SU-DHL-6 (cell line): ENCODE measurements around the gene ORM1.

Experiments
- H2AFZ ChIP-seq: fragments of 200-600 bp; sonication (generic); 2 replicates; pipeline ENCODE4 v1.6.1; 2014; ENCODE audit warnings: low read depth, mild to moderate bottlenecking, moderate library complexity, mixed read lengths, antibody characterized with exemption, low read length; ENCODE audit not compliant: severe bottlenecking
- H3F3A ChIP-seq: fragments of 200-600 bp; shearing (Covaris generic); 2 replicates; pipeline ENCODE4 v1.6.0; 2016; ENCODE audit warnings: antibody characterized with exemption, mild to moderate bottlenecking; ENCODE audit not compliant: insufficient read depth
- H3K27ac ChIP-seq: fragments of 200-600 bp; sonication (generic); 2 replicates; pipeline ENCODE4 v1.5.1; 2016; ENCODE audit warnings: low read depth, mild to moderate bottlenecking, low read length, moderate library complexity, mixed read lengths
- H3K27me3 ChIP-seq: fragments of 200-600 bp; sonication (generic), shearing (Covaris generic); 2 replicates; pipeline ENCODE4 v1.6.0; 2014; ENCODE audit warnings: mild to moderate bottlenecking, low read length
- H3K36me3 ChIP-seq: fragments of 200-600 bp; sonication (generic); 2 replicates; pipeline ENCODE4 v1.6.1; 2014; ENCODE audit warnings: mild to moderate bottlenecking, low read length, mixed read lengths
- H3K4me2 ChIP-seq: fragments of 300-600, 200-600 bp; shearing (Covaris generic), sonication (generic); 2 replicates; pipeline ENCODE4 v1.6.0; 2014; ENCODE audit warnings: low read length, low read depth, mild to moderate bottlenecking; ENCODE audit not compliant: poor library complexity, severe bottlenecking
- H3K4me3 ChIP-seq: fragments of 200-600 bp; sonication (generic); 2 replicates; pipeline ENCODE4 v1.5.1; 2014; ENCODE audit warnings: antibody characterized with exemption, low read length, mild to moderate bottlenecking, mixed read lengths; ENCODE audit not compliant: insufficient read depth, poor library complexity, severe bottlenecking
- H3K79me2 ChIP-seq: fragments of 200-600 bp; sonication (generic); 2 replicates; pipeline ENCODE4 v1.6.1; 2014; ENCODE audit warnings: mild to moderate bottlenecking, low read length, moderate library complexity; ENCODE audit not compliant: insufficient read depth
- H3K9ac ChIP-seq: fragments of 200-600 bp; sonication (generic); 2 replicates; pipeline ENCODE4 v1.7.0; 2014; ENCODE audit warnings: mild to moderate bottlenecking, low read length
- H3K9me2 ChIP-seq: fragments of 200-600 bp; sonication (generic); replicated peaks from 2 replicates; pipeline ENCODE4 v1.6.1; 2014; ENCODE audit warnings: low read length; ENCODE audit not compliant: insufficient read depth
- H3K9me3 ChIP-seq: fragments of 200-600 bp; sonication (generic); 2 replicates; pipeline ENCODE4 v1.6.1; 2014; ENCODE audit warnings: low read length, mixed read lengths; ENCODE audit not compliant: insufficient read depth
- H4K20me1 ChIP-seq: fragments of 200-600 bp; sonication (generic); 2 replicates; pipeline ENCODE4 v1.6.1; 2014; ENCODE audit warnings: low read depth, mild to moderate bottlenecking, antibody characterized with exemption, low read length, moderate library complexity, mixed read lengths
- CTCF ChIP-seq: fragments of 200-600 bp; sonication (generic); IDR thresholded peaks from one replicate; pipeline ENCODE4 v1.5.1; 2017; ENCODE audit warnings: antibody characterized with exemption, mild to moderate bottlenecking, low read length, moderate library complexity; ENCODE audit not compliant: insufficient read depth, poor library complexity, severe bottlenecking
- EZH2phosphoT487 ChIP-seq: fragments of 200-600 bp; sonication (generic), shearing (Covaris generic); conservative IDR thresholded peaks from 2 replicates; pipeline ENCODE4 v1.6.1; 2018; ENCODE audit warnings: mild to moderate bottlenecking, antibody characterized with exemption, low read length, moderate library complexity, mixed read lengths

The ORM1 gene

GRCh38 chr9:114313186-114313585 lies 9.7 kb upstream of the ORM1 start:
- Histone ChIP-seq H3K9ac (no peak overlapping the region), H3K79me2 (no peaks in the 10 kb centered on the region), H3K27ac (no peak overlapping the region), H4K20me1 (no peaks in the 10 kb centered on the region), H3K36me3 (no peaks in the 10 kb centered on the region), H2AFZ (no peak overlapping the region), H3K4me3 (no peak overlapping the region), H3K9me2 (no peaks in the 10 kb centered on the region), H3K27me3 (no peaks in the 10 kb centered on the region), H3F3A (no peaks in the 10 kb centered on the region), H3K4me2 (no peak overlapping the region), H3K9me3 (no peaks in the 10 kb centered on the region)
- TF ChIP-seq EZH2phosphoT487 (no peak), CTCF (no peak)

GRCh38 chr9:114314256-114314867 lies 8.5 kb upstream of the ORM1 start:
- TF ChIP-seq EZH2phosphoT487: no peak
- no peak for TF ChIP-seq CTCF
- Histone ChIP-seq H3K9me3 (no peaks in the 10 kb centered on the region), H3K4me3 (no peak overlapping the region), H3K36me3 (no peaks in the 10 kb centered on the region), H3K79me2 (no peaks in the 10 kb centered on the region), H3K4me2 (no peak overlapping the region), H2AFZ (no peak overlapping the region), H3F3A (no peaks in the 10 kb centered on the region), H3K27me3 (no peaks in the 10 kb centered on the region), H4K20me1 (no peaks in the 10 kb centered on the region), H3K9me2 (no peaks in the 10 kb centered on the region), H3K9ac (no peak overlapping the region), H3K27ac (no peak overlapping the region)

GRCh38 chr9:114314881-114315722 lies 7.8 kb upstream of the ORM1 start:
- no peak for TF ChIP-seq CTCF
- TF ChIP-seq EZH2phosphoT487: no peak
- Histone ChIP-seq H3K36me3 (no peaks in the 10 kb centered on the region), H3K4me2 (no peak overlapping the region), H2AFZ (no peak overlapping the region), H3K4me3 (no peak overlapping the region), H3K79me2 (no peaks in the 10 kb centered on the region), H3K9ac (no peak overlapping the region), H3F3A (no peaks in the 10 kb centered on the region), H3K9me2 (no peaks in the 10 kb centered on the region), H3K27me3 (no peaks in the 10 kb centered on the region), H4K20me1 (no peaks in the 10 kb centered on the region), H3K9me3 (no peaks in the 10 kb centered on the region), H3K27ac (no peak overlapping the region)
